ENCODE data around the gene ADAM12. TPM values are rescaled to one million over a fixed set of nuclear protein-coding genes. Genes with fewer than 3 reads are reported as not detected.

Gene ADAM12
- total RNA-seq, 1 experiment from 2014 or later, result 16.8 TPM

GRCh38 chr10:126041117-126041516 lies 347.2 kb downstream of the ADAM12 start:
- BruUV-seq (replicated peaks), result no TSS peak
- no peaks in the 10 kb centered on the region for H3K36me3 ChIP-seq (ENCODE audit: low read depth)
- no peak for DNase-seq
- intact Hi-C loops (cut with micrococcal nuclease; ENCODE audit: unreplicated experiment), result no loop called here
- no peaks in the 10 kb centered on the region for H3K9me3 ChIP-seq (ENCODE audit: insufficient read depth, low read depth)
- H3F3A ChIP-seq (ENCODE audit: insufficient read depth, low read depth), result no peaks in the 10 kb centered on the region
- no peaks in the 10 kb centered on the region for H3K79me2 ChIP-seq (ENCODE audit: low read depth)
- no peak overlapping the region for H3K4me2 ChIP-seq
- ChIA-PET CTCF (no interaction called here), POLR2A (ENCODE audit: unreplicated experiment) (no interaction called here)
- no peaks in the 10 kb centered on the region for H3K4me1 ChIP-seq (replicated peaks; ENCODE audit: insufficient read depth)
- TF ChIP-seq EZH2 (IDR thresholded peaks at IDR 0.05; ENCODE audit: low read depth) (no peak), CTCF (conservative IDR thresholded peaks at IDR 0.05) (no peak)
- H3K9me2 ChIP-seq (ENCODE audit: insufficient read depth), result no peaks in the 10 kb centered on the region
- no peaks in the 10 kb centered on the region for H3K27me3 ChIP-seq (ENCODE audit: insufficient read depth, low read depth)
- H3K4me3 ChIP-seq, result no peak overlapping the region
- H4K20me1 ChIP-seq (ENCODE audit: insufficient read depth), result no peaks in the 10 kb centered on the region
- no peak overlapping the region for H3K27ac ChIP-seq
- H2AFZ ChIP-seq, result no peak overlapping the region

- Histone ChIP-seq H3K36me3 (ENCODE audit: low read depth) (no peaks in the 10 kb centered on the region), H3K9me3 (ENCODE audit: insufficient read depth, low read depth) (peaks cover 7% of the 10 kb centered on the region; the same call in 1 of the 2 replicates), H3K4me2 (no peak overlapping the region), H2AFZ (no peak overlapping the region), H3K9me2 (ENCODE audit: insufficient read depth) (no peaks in the 10 kb centered on the region), H3K4me3 (no peak overlapping the region), H3K27me3 (ENCODE audit: insufficient read depth, low read depth) (no peaks in the 10 kb centered on the region), H3F3A (ENCODE audit: insufficient read depth, low read depth) (no peaks in the 10 kb centered on the region), H3K4me1 (replicated peaks; ENCODE audit: insufficient read depth) (no peaks in the 10 kb centered on the region), H3K27ac (no peak overlapping the region), H3K79me2 (ENCODE audit: low read depth) (no peaks in the 10 kb centered on the region), H4K20me1 (ENCODE audit: insufficient read depth) (no peaks in the 10 kb centered on the region)
- CTCF ChIA-PET, result no interaction called here
- POLR2A ChIA-PET (ENCODE audit: unreplicated experiment), result no interaction called here
- no peak for TF ChIP-seq CTCF (conservative IDR thresholded peaks at IDR 0.05)
- no peak for TF ChIP-seq EZH2 (IDR thresholded peaks at IDR 0.05; ENCODE audit: low read depth)
- DNase-seq, result no peak
- BruUV-seq (replicated peaks), result no TSS peak
- intact Hi-C loops (cut with micrococcal nuclease; ENCODE audit: unreplicated experiment), result no loop called here
Observed at GRCh38 chr10:126037946-126038345, 350.3 kb downstream of the ADAM12 start.

GRCh38 chr10:126036515-126036914 lies 351.8 kb downstream of the ADAM12 start:
- no peaks in the 10 kb centered on the region for H3F3A ChIP-seq (ENCODE audit: insufficient read depth, low read depth)
- no peak overlapping the region for H3K4me2 ChIP-seq
- no TSS peak for BruUV-seq (replicated peaks)
- ChIA-PET POLR2A (ENCODE audit: unreplicated experiment) (no interaction called here), CTCF (no interaction called here)
- no peak overlapping the region for H2AFZ ChIP-seq
- TF ChIP-seq CTCF (conservative IDR thresholded peaks at IDR 0.05) (no peak), EZH2 (IDR thresholded peaks at IDR 0.05; ENCODE audit: low read depth) (no peak)
- H3K27me3 ChIP-seq (ENCODE audit: insufficient read depth, low read depth), result no peaks in the 10 kb centered on the region
- peaks cover 7% of the 10 kb centered on the region; the same call in 1 of the 2 replicates for H3K9me3 ChIP-seq (ENCODE audit: insufficient read depth, low read depth)
- intact Hi-C loops (cut with micrococcal nuclease; ENCODE audit: unreplicated experiment), result no loop called here
- H3K9me2 ChIP-seq (ENCODE audit: insufficient read depth), result no peaks in the 10 kb centered on the region
- no peaks in the 10 kb centered on the region for H3K79me2 ChIP-seq (ENCODE audit: low read depth)
- H3K36me3 ChIP-seq (ENCODE audit: low read depth), result no peaks in the 10 kb centered on the region
- H3K27ac ChIP-seq, result no peak overlapping the region
- H4K20me1 ChIP-seq (ENCODE audit: insufficient read depth), result no peaks in the 10 kb centered on the region
- H3K4me1 ChIP-seq (replicated peaks; ENCODE audit: insufficient read depth), result no peaks in the 10 kb centered on the region
- no peak for DNase-seq
- no peak overlapping the region for H3K4me3 ChIP-seq
